Large intestine (tissue), 12 donors: Measurements from ENCODE around the gene IL31RA. TPM values are rescaled to one million over a fixed set of nuclear protein-coding genes. Genes with fewer than 3 reads are reported as not detected.
"Not testable (repeated sequence)": the region's sequence is repeated elsewhere in the genome, so short reads cannot be mapped to it uniquely, and the experiment has no call there.

Experiments used
- DNase-seq, 2 donors: peaks; one replicate each; pipeline versions ENCODE4 v3.0.0 to v3.0.0-alpha.2; 2013
- H3K27ac ChIP-seq: one replicate; pipeline ENCODE4 v1.5.1; 2013; ENCODE audit warnings: low read length
- H3K27me3 ChIP-seq: 2 replicates; pipeline ENCODE4 v1.6.1; 2013; ENCODE audit warnings: low read length; ENCODE audit not compliant: control insufficient read depth, insufficient read depth
- H3K36me3 ChIP-seq: 2 replicates; pipeline ENCODE4 v1.6.1; 2013; ENCODE audit warnings: low read length; ENCODE audit not compliant: control insufficient read depth, insufficient read depth
- H3K4me1 ChIP-seq: one replicate; pipeline ENCODE4 v1.6.1; 2013; ENCODE audit warnings: low read length; ENCODE audit not compliant: control insufficient read depth, insufficient read depth
- H3K4me3 ChIP-seq: one replicate; pipeline ENCODE4 v1.5.1; 2013; ENCODE audit warnings: low read length
- H3K9me3 ChIP-seq: one replicate; pipeline ENCODE4 v1.6.1; 2013; ENCODE audit warnings: mild to moderate bottlenecking, low read depth, low read length, moderate library complexity; ENCODE audit not compliant: control insufficient read depth
- WGBS: methylation state at CpG from one replicate; pipeline ENCODE4 v1.1.5; 2013; ENCODE audit warnings: low lambda C conversion rate; ENCODE audit not compliant: insufficient coverage; 5-methylcytosine and 5-hydroxymethylcytosine counted together
- long read RNA-seq, 11 donors: transcript quantifications; one replicate each; lab custom pipeline, GENCODE V29; 2026
- polyA plus RNA-seq: library from polyadenylated mRNA; unstranded; fragments of 120-200 nt; gene quantifications from one replicate; pipeline ENCODE4 v1.2.1, GENCODE V29; 2013

IL31RA gene
- 0.03 TPM for polyA plus RNA-seq
- long read RNA-seq, donor 1: 0 reads
- long read RNA-seq, donor 2: 0 reads
- long read RNA-seq, donor 3: 0 reads
- long read RNA-seq, donor 4: 0 reads
- long read RNA-seq, donor 5: 0 reads
- long read RNA-seq, donor 6: 0 reads
- long read RNA-seq, donor 7: 0 reads
- long read RNA-seq, donor 8: 0 reads
- long read RNA-seq, donor 9: 0 reads
- long read RNA-seq, donor 10: 0 reads
- long read RNA-seq, donor 11: 0 reads

DNA sequence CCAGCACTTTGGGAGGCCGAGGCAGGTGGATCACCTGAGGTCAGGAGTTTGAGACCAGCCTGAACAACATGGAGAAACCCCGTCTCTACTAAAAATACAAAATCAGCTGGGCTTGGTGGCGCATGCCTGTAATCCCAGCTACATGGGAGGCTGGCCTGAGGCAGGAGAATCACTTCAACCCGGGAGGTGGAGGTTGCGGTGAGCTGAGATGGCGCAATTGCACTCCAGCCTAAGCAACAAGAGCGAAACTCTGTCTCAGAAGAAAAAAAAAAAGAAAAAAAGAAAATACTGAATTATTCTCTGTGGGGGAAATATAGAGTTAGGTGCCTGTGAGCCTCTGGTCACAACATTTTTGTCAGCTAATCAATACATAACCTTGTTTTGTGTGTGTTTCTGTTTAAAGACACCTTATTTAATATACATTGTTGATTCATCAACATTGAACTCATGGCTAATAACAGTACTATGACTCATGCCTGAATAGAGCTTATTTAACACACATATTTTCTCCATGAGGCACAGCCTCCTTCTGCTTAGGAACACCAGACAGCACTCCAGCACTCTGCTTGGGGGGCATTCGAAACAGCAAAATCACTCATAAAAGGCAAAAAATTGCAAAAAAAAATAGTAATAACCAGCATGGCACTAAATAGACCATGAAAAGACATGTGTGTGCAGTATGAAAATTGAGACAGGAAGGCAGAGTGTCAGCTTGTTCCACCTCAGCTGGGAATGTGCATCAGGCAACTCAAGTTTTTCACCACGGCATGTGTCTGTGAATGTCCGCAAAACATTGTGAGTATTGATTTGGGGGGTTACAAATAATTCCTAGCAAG, at the start of gene IL31RA:
TSS of gene IL31RA (plus strand) at position 519 of the 836 bp plus-strand sequence. CDS start at position 733, 214 bp downstream.
- no peak for DNase-seq
- Histone ChIP-seq H3K27ac (no peak within 1 kb of the TSS), H3K27me3 (peaks cover 2% of the 10 kb centered on the region), H3K9me3 (no peaks in the 10 kb centered on the region), H3K4me1 (no peaks in the 10 kb centered on the region), H3K36me3 (no peaks in the 10 kb centered on the region), H3K4me3 (no peak within 1 kb of the TSS)
- WGBS: 100% methylated on average over 2 of the region's 10 CpGs

DNA sequence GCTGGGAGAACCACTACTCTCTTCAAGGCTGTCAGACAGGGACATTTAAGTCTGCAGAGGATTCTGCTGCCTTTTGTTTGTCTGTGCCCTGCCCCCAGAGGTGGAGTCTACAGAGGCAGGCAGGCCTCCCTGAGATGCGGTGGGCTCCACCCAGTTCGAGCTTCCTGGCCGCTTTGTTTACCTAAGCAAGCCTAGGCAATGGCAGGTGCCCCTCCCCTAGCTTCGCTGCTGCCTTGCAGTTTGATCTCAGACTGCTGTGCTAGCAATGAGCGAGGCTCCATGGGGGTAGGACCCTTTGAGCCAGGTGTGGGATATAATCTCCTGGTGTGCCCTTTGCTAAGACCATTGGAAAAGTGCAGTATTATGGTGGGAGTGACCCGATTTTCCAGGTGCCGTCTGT, 42.3 kb upstream of the IL31RA start:
- H3K36me3 ChIP-seq, H3K27me3 ChIP-seq, DNase-seq, H3K4me1 ChIP-seq, H3K4me3 ChIP-seq, H3K27ac ChIP-seq, H3K9me3 ChIP-seq: not testable (repeated sequence)
- WGBS: no CpG with 5 or more reads among the region's 7 CpGs

DNA sequence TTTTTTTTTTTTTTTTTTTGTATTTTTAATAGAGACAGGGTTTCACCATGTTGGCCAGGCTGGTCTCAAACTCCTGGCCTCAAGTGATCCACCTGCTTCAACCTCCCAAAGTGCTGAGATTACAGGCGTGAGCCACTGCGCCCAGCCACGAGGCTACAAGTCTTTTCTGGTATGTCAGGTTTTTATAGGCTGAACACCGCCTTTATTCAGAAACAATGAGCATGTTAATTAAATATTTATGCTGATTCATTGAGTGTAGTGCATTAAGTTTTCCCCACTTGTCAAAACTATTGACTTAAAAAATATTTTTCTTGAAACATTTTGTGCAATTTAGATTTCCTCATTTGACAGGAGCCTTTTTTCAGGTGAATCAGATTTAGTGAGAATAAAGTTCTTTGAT, 35.2 kb upstream of the IL31RA start:
- DNase-seq, H3K4me3 ChIP-seq, H3K9me3 ChIP-seq, H3K27ac ChIP-seq, H3K36me3 ChIP-seq, H3K4me1 ChIP-seq: not testable (repeated sequence)
- peaks cover 10% of the 10 kb centered on the region for H3K27me3 ChIP-seq
- WGBS: 100% methylated on average over 1 of the region's 4 CpGs

DNA sequence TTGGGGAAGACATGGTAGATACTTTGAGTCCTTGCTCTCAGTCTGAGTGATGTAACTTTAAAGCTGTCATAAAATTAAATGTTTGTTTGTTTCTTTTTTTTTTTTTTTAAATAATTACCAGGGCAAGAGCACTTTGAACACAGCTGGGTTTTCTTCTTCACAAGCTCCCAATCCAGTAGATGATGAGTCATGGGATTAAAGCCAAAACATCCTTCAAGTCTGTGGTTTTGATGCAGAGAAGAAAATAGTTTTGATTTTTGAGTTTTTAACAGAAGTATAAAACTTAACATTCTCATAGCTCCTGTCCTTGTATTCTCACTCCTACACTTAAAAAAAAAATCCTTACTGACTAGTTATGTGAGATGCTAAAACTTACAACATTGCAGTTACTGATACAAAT, 34.8 kb upstream of the IL31RA start:
- Histone ChIP-seq H3K36me3 (no peaks in the 10 kb centered on the region), H3K4me3 (no peak overlapping the region), H3K4me1 (no peaks in the 10 kb centered on the region), H3K9me3 (no peaks in the 10 kb centered on the region), H3K27me3 (peaks cover 14% of the 10 kb centered on the region), H3K27ac (no peak overlapping the region)
- DNase-seq: no peak

DNA sequence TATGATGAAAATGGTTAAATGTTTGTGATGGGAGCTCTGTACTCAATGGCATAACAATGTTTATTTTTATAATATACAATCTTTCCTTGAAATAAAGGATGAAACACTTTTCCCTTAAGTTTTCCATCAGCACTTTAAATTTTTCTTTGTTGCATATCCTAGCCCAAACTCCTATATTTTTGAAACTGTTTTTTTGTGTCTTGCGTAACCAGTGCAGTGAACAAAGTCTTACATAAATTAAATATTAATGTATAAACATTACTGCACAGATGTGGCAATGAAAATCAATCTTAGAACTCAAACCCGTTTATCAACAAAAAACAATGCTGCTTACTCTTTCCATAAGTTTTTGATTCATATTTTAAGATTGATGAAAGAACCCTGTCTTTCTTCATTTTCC, 34.1 kb upstream of the IL31RA start:
- no peaks in the 10 kb centered on the region for H3K9me3 ChIP-seq
- no peaks in the 10 kb centered on the region for H3K36me3 ChIP-seq
- DNase-seq: no peak
- H3K27me3 ChIP-seq: peaks cover 21% of the 10 kb centered on the region
- 83% methylated on average over 2 of the region's 2 CpGs for WGBS
- H3K27ac ChIP-seq: no peak overlapping the region
- H3K4me1 ChIP-seq: peaks cover under 1% of the 10 kb centered on the region
- H3K4me3 ChIP-seq: no peak overlapping the region

DNA sequence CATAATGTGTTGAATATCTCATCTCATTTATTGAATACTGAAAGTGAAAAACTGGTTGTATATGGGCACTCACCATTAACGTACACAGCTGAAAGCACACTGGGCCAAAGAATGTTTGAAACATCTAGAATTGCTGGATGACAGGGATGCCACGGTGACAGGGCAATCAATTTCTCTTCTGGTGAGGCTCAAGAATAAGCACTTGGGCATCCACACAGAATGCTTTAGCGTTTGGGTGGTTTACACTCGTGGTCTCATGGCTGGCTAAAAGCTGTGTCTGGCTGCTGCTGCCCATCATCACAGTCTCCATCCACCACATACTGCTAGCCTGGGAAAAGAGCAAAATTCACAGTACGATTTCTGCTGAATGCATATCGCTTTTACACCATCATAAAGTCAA, 30.7 kb upstream of the IL31RA start:
- Histone ChIP-seq H3K9me3 (no peaks in the 10 kb centered on the region), H3K4me3 (no peak overlapping the region), H3K27ac (no peak overlapping the region), H3K4me1 (peaks cover 2% of the 10 kb centered on the region), H3K27me3 (peaks cover 42% of the 10 kb centered on the region), H3K36me3 (no peaks in the 10 kb centered on the region)
- 100% methylated on average over 1 of the region's 6 CpGs for WGBS
- DNase-seq: no peak

DNA sequence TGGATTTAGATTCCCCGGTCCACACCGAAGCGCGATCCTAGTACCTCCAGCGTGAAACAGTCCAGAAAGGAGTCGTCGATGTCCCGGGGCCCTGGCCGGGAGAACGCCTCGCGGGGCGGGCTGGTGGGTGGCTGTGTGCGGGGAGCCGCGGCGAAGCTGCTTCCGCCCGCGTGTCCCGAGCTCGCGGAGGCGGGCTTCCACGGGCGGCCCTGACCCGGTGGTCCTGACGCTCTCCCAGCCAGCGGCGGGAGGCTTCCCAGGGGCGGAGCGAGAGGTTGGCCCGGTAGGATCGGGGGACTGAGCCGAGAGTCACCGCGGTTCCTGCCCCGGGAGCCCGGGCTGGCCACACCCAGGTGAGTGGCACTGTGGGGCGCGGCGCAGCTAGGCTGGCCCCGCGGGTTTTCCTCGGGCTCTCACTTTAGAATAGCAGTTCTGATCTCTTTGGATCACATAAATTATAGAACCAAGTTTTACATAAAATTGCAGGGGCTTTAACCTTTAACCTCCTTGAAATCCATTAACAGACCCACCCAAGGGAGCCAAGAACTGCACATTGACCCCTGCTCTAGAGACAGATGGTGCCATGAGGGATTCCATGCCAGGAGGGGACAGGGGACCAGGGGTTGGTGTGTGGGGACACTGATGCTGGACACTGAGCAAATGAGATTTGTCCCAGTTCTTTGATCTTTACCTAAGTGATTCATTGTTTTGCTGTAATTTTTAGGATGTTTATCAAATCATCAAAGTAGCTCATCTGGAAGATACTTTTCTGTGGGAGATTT, 29.2 kb upstream of the IL31RA start:
- DNase-seq: peak; percentile 19 to 40
- Histone ChIP-seq H3K4me1 (peaks cover 2% of the 10 kb centered on the region), H3K36me3 (no peaks in the 10 kb centered on the region), H3K9me3 (no peaks in the 10 kb centered on the region), H3K4me3 (peak overlapping the region; percentile 21), H3K27me3 (peaks cover 44% of the 10 kb centered on the region), H3K27ac (no peak overlapping the region)
- no CpG with 5 or more reads among the region's 45 CpGs for WGBS

DNA sequence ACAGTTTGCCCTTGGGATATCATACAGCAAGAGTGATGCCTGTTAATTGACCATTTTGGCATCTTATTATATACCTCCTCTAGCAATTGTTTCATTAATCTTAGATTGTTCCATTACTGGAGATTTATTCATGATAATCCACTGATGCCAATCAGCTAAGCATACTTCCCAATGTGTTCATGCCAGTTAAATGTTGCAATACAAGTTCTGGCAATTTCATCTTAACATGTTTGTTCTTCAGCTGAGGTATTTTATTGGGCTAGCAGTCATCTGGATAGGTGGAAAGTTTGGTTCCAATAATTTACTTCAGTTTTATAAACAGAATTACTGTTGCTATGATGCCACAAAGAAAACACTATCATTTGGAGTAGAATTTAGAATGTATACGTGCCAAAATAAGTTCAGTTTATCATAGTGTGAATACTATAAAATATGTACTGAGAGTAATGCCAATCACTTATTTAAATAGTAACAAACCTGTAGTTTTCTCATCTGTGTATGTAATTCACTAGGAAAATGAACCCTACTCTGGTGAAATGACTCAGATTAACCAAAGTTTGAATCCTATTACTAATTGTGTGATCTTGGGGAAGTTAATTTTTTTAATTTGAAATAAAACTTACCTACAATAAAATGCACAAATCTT, 27.9 kb upstream of the IL31RA start:
- WGBS: 80% methylated on average over 1 of the region's 1 CpG
- DNase-seq: no peak
- H3K27me3 ChIP-seq: peaks cover 47% of the 10 kb centered on the region
- H3K4me1 ChIP-seq: peaks cover 2% of the 10 kb centered on the region
- H3K27ac ChIP-seq: no peak overlapping the region
- no peaks in the 10 kb centered on the region for H3K36me3 ChIP-seq
- H3K4me3 ChIP-seq: no peak overlapping the region
- H3K9me3 ChIP-seq: no peaks in the 10 kb centered on the region

DNA sequence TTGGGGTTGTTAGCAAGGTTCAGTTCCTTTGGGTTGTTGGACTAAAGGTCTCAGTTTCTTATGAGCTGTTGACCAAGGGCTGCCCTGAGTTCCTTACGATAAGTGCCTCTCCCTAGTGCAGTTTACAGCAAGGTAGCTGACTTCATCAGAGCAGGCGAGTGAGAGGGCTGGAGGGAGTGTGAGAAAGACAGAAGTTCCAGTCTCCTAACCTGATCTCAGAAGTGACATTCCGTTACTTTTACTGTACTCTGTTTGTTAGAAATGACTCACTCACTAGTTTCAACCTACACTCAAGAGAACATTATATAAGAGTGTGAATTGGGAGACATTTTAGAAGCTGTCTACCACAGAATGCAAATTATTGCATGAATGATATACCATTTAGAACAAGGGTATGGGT, 21.2 kb upstream of the IL31RA start:
- peaks cover 5% of the 10 kb centered on the region for H3K27me3 ChIP-seq
- H3K36me3 ChIP-seq: no peaks in the 10 kb centered on the region
- H3K9me3 ChIP-seq: no peaks in the 10 kb centered on the region
- H3K4me3 ChIP-seq: no peak overlapping the region
- H3K4me1 ChIP-seq: no peaks in the 10 kb centered on the region
- WGBS: no CpG with 5 or more reads among the region's 3 CpGs
- DNase-seq: no peak
- no peak overlapping the region for H3K27ac ChIP-seq

DNA sequence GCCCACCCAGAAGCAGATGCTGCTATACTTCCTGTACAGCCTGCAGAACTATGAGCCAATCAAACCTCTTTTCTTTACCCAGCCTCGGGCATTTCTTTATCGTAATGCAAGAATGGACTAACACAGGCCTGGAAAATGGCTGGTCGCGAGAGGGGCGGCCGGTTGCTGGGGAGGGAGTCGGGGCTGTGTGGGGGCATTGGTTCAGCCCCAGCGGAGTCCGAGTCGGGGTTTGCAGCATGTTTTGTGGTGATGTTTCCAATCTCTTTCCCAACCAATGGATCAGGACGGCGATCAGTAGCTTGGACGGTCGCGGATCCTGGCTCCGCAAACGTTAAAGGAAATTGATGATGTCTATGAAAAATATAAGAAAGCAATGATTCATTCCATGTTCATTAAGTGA, 18.7 kb upstream of the IL31RA start:
- no peak overlapping the region for H3K27ac ChIP-seq
- H3K4me1 ChIP-seq: no peaks in the 10 kb centered on the region
- WGBS: 97% methylated on average over 6 of the region's 17 CpGs
- H3K4me3 ChIP-seq: no peak overlapping the region
- no peaks in the 10 kb centered on the region for H3K9me3 ChIP-seq
- DNase-seq: no peak
- peaks cover 3% of the 10 kb centered on the region for H3K27me3 ChIP-seq
- H3K36me3 ChIP-seq: no peaks in the 10 kb centered on the region
